ENCODE results near the gene NMS. TPM values are rescaled to one million over a fixed set of nuclear protein-coding genes. Genes with fewer than 3 reads are reported as not detected.

Gene NMS
- total RNA-seq, 1 experiment from 2014 or later = not detected

DNA sequence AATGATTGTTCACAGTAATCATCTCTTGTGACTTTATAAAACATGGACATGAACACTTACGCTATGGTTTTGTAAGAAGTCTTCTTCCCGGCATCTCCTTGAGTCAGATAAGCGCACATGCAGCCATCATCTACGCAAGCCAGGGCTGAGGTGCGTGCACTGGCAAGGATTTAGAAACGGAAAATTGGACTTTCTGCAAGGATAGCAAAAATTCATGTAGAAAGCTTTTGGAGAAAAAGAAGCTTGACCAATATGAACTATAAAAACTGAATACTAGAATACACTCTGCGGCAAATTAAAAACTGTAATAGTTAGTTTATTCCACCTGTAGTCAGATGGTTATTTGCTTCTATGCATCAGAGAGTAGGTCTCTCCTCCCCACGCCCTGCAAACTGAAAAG is 6.3 kb downstream of the NMS start:
- in situ Hi-C loops (cut with HindIII; ENCODE audit: low pct_unique_long_range_greater_than_20kb, low sequenced_read_pairs) = no loop called here
- DNase-seq (ENCODE audit: low read depth) = no peak

DNA sequence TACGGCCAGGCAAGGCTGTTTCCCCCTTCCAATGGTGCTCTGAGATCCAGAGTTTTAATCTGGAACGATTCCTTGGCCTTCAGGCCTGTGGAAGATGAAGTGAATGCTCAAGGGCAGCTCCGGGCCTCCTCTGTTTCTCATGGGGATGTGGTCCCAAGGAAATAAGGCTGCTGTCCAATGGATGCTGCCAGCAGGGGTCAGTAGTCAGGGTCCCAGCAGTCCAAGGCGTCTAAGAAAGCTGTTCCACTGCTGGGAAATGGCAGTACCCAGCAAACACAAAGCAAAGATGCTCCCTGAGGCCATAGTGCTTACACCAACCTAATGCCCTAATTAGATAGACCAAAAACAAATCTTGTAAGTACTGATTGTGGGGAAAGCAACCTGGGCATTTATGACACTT is 12.5 kb downstream of the NMS start:
- in situ Hi-C loops (cut with HindIII; ENCODE audit: low pct_unique_long_range_greater_than_20kb, low sequenced_read_pairs) = no loop called here
- no peak for DNase-seq (ENCODE audit: low read depth)

DNA sequence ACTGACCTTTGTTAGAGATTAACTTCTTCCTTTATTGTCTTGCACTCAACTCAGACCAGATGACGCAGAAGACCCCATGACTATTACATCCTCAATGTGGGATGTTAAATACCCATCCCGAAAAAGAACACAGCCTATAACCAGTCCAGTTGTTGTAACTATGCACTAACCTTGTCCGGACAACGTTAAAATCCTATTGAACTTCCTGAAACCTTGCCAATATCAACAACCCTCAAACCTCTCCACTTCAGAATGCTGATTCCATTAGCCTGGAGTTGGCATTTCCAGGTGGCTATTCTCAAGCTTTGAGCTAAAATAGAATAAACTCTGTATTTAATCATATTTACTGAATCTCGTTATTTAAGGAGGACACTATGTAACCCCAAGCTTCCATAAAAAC is 13.6 kb downstream of the NMS start:
- in situ Hi-C loops (cut with HindIII; ENCODE audit: low pct_unique_long_range_greater_than_20kb, low sequenced_read_pairs) = no loop called here
- no peak for DNase-seq (ENCODE audit: low read depth)

DNA sequence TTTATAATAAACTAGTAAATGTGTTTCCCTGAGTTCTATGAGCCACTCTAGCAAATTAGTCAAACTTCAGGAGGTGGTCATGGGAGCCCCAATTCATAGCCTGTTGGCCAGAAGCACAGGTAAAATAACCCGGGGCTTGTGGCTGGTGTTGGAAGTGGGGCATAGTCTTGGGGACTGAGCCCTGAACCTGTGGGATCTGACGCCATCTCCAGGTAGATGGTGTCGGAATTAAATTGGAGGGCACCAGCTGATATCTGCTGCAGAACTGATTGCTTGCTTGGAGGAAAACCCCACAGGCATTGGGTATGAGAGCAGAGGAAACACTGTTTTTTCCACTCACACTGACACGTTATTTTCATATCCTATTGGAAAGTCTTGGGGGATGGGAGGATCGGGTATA is 14.1 kb downstream of the NMS start:
- DNase-seq (ENCODE audit: low read depth) = no peak
- in situ Hi-C loops (cut with HindIII; ENCODE audit: low pct_unique_long_range_greater_than_20kb, low sequenced_read_pairs) = no loop called here

DNA sequence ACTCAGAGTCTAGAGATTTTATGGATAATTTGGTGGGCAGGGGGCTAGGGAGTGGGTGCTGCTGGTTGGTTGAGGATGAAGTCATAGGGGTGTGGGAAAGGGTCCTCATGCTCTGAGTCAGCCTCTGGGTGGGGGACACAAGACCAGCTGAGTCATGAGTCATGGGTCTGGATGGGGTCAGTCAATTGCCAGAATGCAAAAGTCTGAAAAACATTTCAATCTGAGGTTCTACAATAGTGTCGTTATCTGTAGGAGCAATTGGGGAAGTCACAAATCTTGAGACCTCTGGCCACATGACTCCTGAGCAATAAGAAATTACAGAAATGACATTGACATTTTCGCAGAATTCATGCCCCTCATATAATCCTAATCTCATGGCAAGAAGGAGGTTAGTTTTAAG is 15.1 kb downstream of the NMS start:
- in situ Hi-C loops (cut with HindIII; ENCODE audit: low pct_unique_long_range_greater_than_20kb, low sequenced_read_pairs) = no loop called here

GRCh38 chr2:100494712-100495111 is 24.4 kb downstream of the NMS start:
- DNase-seq (ENCODE audit: low read depth) = no peak
- in situ Hi-C loops (cut with HindIII; ENCODE audit: low pct_unique_long_range_greater_than_20kb, low sequenced_read_pairs) = no loop called here

More for the DNA sequence above, 15.1 kb downstream of the NMS start:
- no peak for DNase-seq (ENCODE audit: low read depth)

- DNase-seq (ENCODE audit: low read depth) = no peak
- in situ Hi-C loops (cut with HindIII; ENCODE audit: low pct_unique_long_range_greater_than_20kb, low sequenced_read_pairs) = no loop called here
Measured at GRCh38 chr2:100502782-100503181, 32.5 kb downstream of the NMS start.

GRCh38 chr2:100504542-100504941 is 34.3 kb downstream of the NMS start:
- DNase-seq (ENCODE audit: low read depth) = no peak
- in situ Hi-C loops (cut with HindIII; ENCODE audit: low pct_unique_long_range_greater_than_20kb, low sequenced_read_pairs) = no loop called here

DNA sequence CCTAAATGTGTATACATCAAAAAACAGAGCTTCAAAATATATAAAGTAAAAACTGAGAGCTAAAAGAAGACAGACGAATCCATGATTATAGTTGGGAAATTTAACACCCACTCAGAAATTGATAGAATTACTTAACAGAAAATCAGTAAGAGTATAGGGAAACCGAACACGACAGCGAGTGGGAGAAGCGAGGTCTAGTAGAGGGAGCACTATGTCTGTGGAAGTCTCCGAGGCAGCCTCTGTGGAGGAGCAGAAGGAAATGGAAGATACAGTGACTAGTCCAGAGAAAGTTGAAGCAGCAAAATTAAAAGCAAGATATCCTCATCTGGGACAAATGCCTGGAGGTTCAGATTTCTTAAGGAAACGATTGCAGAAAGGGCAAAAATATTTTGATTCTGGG is 38.8 kb downstream of the NMS start:
- no peak for DNase-seq (ENCODE audit: low read depth)
- in situ Hi-C loops (cut with HindIII; ENCODE audit: low pct_unique_long_range_greater_than_20kb, low sequenced_read_pairs) = no loop called here

DNA sequence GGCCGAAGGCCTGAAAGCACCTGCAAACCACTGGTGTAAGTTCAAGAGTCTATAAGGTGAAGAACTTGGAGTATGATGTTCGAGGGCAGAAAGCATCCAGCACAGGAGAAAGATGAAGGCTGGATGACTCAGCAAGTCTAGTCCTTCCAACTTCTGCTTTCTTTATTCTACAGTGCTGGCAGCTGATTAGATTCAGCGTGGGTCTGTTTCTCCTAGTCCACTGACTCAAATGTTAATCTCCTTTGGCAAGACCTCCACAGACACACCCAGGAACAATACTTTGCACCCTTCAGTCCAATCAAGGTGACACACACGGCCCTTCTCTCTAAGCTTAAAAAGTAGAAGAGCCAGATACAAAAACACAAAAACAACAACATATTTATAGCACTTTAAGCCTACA is 43.4 kb downstream of the NMS start:
- in situ Hi-C loops (cut with HindIII; ENCODE audit: low pct_unique_long_range_greater_than_20kb, low sequenced_read_pairs) = no loop called here
- no peak for DNase-seq (ENCODE audit: low read depth)

- in situ Hi-C loops (cut with HindIII; ENCODE audit: low pct_unique_long_range_greater_than_20kb, low sequenced_read_pairs) = no loop called here
- DNase-seq (ENCODE audit: low read depth) = no peak
Measured at GRCh38 chr2:100517556-100517955, 47.3 kb downstream of the NMS start.

DNA sequence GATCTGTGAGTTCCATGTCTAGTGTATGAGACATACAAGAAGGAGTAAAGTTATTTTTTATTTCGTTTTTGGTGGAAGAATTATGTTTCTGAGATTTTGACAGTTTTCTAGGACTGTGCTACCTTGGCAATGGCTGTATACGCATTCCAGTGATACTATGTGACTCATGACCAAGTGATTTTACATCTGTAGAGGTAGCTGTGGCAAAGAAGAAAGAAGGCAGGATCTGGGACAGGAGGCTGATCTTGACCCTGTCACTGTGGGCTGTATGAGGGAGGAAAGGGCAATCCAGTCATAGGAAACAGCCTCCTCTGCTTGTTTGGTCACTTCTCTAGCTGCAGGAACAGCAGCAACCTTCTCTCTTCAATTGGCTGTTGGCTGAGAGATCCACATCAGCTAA is 48.5 kb downstream of the NMS start:
- in situ Hi-C loops (cut with HindIII; ENCODE audit: low pct_unique_long_range_greater_than_20kb, low sequenced_read_pairs) = no loop called here

GRCh38 chr2:100520224-100520623 is 49.9 kb downstream of the NMS start:
- no peak for DNase-seq (ENCODE audit: low read depth)
- in situ Hi-C loops (cut with HindIII; ENCODE audit: low pct_unique_long_range_greater_than_20kb, low sequenced_read_pairs) = no loop called here

More for the DNA sequence above, 48.5 kb downstream of the NMS start:
- DNase-seq (ENCODE audit: low read depth) = no peak

- in situ Hi-C loops (cut with HindIII; ENCODE audit: low pct_unique_long_range_greater_than_20kb, low sequenced_read_pairs) = no loop called here
- DNase-seq (ENCODE audit: low read depth) = no peak
Measured at GRCh38 chr2:100522430-100522829, 52.1 kb downstream of the NMS start.

DNA sequence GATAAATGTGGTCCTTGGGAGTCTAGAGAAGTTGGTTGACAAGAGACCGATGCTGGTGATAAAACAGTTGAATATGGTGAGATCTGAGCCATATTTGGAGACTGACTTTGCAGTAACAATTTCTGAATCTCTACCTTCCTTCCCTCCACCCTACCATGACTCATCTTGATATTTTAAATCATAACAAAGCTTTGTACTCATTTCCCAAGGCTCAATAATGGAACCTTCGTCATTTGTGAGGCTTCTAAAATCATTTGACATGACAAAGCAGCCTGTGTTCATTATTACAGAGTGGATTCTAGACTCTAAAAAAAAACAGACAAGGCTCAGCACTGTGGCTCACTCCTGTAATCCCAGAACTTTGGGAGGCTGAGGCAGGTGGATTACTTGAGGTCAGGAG is 54.0 kb downstream of the NMS start:
- in situ Hi-C loops (cut with HindIII; ENCODE audit: low pct_unique_long_range_greater_than_20kb, low sequenced_read_pairs) = no loop called here
- no peak for DNase-seq (ENCODE audit: low read depth)

DNA sequence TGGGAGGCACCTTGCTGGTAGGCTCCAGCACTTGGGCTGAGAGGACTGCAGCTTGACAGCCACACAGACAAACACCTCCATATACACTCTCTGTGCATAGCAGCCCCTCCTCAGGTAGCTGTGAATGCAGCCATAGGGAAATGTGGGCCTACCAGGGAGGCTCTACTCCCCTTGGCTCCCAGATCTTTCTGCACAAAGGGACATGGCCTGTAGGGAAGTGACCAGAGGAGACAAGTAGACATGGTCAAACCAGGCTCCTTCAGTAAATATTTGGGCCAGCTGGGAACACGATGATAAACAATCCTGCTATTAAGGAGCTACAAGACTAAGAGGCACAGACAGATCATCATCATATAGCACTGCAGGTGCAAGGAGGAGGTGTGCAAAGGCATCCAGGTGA is 56.6 kb downstream of the NMS start:
- in situ Hi-C loops (cut with HindIII; ENCODE audit: low pct_unique_long_range_greater_than_20kb, low sequenced_read_pairs) = no loop called here
- no peak for DNase-seq (ENCODE audit: low read depth)

- DNase-seq (ENCODE audit: low read depth) = no peak
- in situ Hi-C loops (cut with HindIII; ENCODE audit: low pct_unique_long_range_greater_than_20kb, low sequenced_read_pairs) = no loop called here
Measured at GRCh38 chr2:100527440-100528015, 57.2 kb downstream of the NMS start.

GRCh38 chr2:100529176-100529575 is 58.9 kb downstream of the NMS start:
- in situ Hi-C loops (cut with HindIII; ENCODE audit: low pct_unique_long_range_greater_than_20kb, low sequenced_read_pairs) = no loop called here
- no peak for DNase-seq (ENCODE audit: low read depth)

- no peak for DNase-seq (ENCODE audit: low read depth)
- in situ Hi-C loops (cut with HindIII; ENCODE audit: low pct_unique_long_range_greater_than_20kb, low sequenced_read_pairs) = no loop called here
Measured at GRCh38 chr2:100529900-100530299, 59.6 kb downstream of the NMS start.
